ENCODE measurements around the gene IGSF9B.

The IGSF9B gene

GRCh38 chr11:133902506-133902905 is 54.3 kb downstream of the IGSF9B start:
- TF ChIP-seq, protein P1, sequence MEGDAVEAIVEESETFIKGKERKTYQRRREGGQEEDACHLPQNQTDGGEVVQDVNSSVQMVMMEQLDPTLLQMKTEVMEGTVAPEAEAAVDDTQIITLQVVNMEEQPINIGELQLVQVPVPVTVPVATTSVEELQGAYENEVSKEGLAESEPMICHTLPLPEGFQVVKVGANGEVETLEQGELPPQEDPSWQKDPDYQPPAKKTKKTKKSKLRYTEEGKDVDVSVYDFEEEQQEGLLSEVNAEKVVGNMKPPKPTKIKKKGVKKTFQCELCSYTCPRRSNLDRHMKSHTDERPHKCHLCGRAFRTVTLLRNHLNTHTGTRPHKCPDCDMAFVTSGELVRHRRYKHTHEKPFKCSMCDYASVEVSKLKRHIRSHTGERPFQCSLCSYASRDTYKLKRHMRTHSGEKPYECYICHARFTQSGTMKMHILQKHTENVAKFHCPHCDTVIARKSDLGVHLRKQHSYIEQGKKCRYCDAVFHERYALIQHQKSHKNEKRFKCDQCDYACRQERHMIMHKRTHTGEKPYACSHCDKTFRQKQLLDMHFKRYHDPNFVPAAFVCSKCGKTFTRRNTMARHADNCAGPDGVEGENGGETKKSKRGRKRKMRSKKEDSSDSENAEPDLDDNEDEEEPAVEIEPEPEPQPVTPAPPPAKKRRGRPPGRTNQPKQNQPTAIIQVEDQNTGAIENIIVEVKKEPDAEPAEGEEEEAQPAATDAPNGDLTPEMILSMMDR (IDR thresholded peaks at IDR 0.05) = no peak

- TF ChIP-seq, protein P1 (IDR thresholded peaks at IDR 0.05) = no peak
Measured at GRCh38 chr11:133901999-133902398, 54.8 kb downstream of the IGSF9B start.

DNA sequence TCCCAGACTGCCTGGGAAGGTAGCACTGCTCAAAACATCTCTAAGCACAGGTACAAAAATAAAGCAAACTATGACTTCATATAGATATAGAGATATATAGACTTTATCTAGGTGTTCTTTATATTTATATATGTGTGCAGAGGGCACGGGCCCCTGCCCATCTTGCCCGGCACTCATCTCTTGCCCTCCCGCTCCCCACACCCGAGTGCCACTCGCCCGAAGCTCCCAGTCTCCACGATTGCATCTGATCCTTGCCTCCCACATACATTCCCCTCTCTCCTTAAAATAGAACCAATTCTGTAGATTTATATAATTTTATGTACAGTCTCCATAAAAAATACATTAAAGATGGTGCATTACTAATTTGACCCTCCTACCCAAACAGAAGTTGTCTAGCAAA is 55.5 kb downstream of the IGSF9B start:
- TF ChIP-seq, protein P1 (IDR thresholded peaks at IDR 0.05) = no peak

GRCh38 chr11:133900176-133901105 is 56.3 kb downstream of the IGSF9B start:
- TF ChIP-seq, protein P1 (IDR thresholded peaks at IDR 0.05) = no peak

DNA sequence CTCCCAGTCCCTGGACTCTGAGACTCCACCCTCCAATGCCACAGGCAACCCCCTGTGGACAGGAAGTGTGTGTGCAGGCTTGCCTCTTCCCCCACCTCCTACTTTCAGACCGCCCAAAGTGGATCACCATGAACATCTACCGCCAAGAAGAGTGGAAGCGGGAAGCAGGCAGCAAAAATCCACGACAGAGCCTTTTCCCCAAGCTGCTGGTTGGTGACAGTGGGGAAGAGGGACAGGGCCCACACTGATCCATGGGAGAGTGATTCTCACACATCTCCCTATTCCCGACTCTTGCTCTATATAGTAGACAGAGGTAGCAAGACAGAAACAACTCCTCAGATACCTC is 58.0 kb downstream of the IGSF9B start:
- TF ChIP-seq, protein P1 (IDR thresholded peaks at IDR 0.05) = no peak

DNA sequence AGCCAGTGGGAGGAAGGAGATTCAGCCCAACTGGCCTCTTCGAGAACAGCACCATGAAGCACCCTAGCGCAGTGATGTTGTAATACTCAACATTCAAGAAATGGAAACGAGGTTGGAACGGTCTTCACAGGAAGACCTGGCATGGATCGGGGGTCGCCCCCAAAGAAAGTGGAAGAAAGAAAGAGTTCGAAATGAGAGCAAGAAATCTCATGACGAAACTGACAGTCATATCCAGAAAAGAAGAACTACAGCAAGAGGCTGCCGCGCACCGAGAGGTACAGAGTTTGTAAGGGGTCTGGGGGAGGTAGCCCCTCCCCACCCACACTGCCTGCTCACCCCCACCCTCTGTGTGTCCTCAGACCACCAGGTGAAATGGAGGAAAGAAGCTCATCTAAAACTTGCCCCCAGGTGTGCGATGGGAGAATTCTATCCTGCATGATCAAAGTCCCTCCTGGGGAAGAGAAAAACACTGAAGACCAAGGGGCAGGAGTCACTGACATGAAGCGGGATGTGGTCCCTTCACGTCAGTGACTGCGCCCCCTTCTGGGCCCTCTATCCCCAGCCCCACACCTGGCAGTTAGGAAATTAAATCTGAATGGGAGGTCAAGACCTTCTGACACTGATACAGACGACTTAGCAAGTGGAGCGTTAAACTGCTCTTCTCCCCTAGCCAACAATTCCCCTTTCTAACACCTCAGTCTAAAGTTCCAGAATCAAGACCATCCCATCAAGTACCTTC is 58.6 kb downstream of the IGSF9B start:
- TF ChIP-seq, protein P1 (IDR thresholded peaks at IDR 0.05) = no peak

DNA sequence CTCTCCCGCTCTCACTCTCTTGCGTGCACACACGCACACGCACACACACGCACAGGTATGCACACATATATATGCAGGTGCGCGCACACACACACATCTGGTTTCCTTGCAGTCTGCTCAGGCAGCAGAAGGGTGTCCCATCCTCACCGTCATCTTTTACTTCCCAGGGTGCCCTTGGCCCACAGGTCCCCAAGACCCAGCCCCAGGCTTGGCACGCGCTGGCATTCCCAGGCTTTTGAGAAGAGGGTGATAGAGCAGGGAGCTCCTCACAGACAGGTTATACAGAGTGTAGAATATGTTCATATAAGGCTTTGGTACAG is 59.5 kb downstream of the IGSF9B start:
- TF ChIP-seq, protein P1 (IDR thresholded peaks at IDR 0.05) = no peak

Measured in LNCAP (cell line).